Liver (tissue), 9 donors: ENCODE data around the gene FGF14. TPM values are rescaled to one million over a fixed set of nuclear protein-coding genes. Genes with fewer than 3 reads are reported as not detected.

Experiments used
- DNase-seq: peaks from one replicate; pipeline ENCODE4 v3.0.0-alpha.2; 2017; ENCODE audit warnings: low spot score
- H3K27ac ChIP-seq, 2 donors: one replicate each; pipeline ENCODE4 v1.7.0; 2013; ENCODE audit warnings: inconsistent platforms in 2 of 2, low read length in 2 of 2, control low read depth in 1 of 2, low read depth in 1 of 2, mild to moderate bottlenecking in 1 of 2
- H3K27me3 ChIP-seq, 4 donors: one replicate each; pipeline versions ENCODE4 v1.6.1 to v1.7.0; 2013; ENCODE audit warnings: low read length in 3 of 4, inconsistent platforms in 1 of 4, mild to moderate bottlenecking in 1 of 4, moderate library complexity in 1 of 4; ENCODE audit not compliant: control insufficient read depth in 4 of 4, insufficient read depth in 4 of 4
- H3K36me3 ChIP-seq, 4 donors: one replicate each; pipeline versions ENCODE4 v1.6.1 to v1.7.0; 2013; ENCODE audit warnings: low read length in 3 of 4, mild to moderate bottlenecking in 3 of 4, low read depth in 1 of 4, moderate library complexity in 1 of 4; ENCODE audit not compliant: control insufficient read depth in 4 of 4, insufficient read depth in 3 of 4
- H3K4me1 ChIP-seq, 4 donors: one replicate each; pipeline versions ENCODE4 v1.6.1 to v1.7.0; 2013; ENCODE audit warnings: low read length in 3 of 4, mild to moderate bottlenecking in 3 of 4, moderate library complexity in 1 of 4; ENCODE audit not compliant: control insufficient read depth in 4 of 4, insufficient read depth in 4 of 4
- H3K4me3 ChIP-seq, 3 donors: one replicate each; pipeline versions ENCODE4 v1.6.1 to v1.7.0; 2013; ENCODE audit warnings: low read length in 3 of 3, control low read depth in 1 of 3, low read depth in 1 of 3, mild to moderate bottlenecking in 1 of 3
- H3K9ac ChIP-seq, 2 donors: one replicate each; pipeline ENCODE4 v1.7.0; 2013; ENCODE audit warnings: low read length in 2 of 2, mild to moderate bottlenecking in 2 of 2, moderate library complexity in 2 of 2, control low read depth in 1 of 2, low read depth in 1 of 2
- H3K9me3 ChIP-seq, 4 donors: one replicate each; pipeline versions ENCODE4 v1.6.1 to v1.7.0; 2013; ENCODE audit warnings: low read length in 3 of 4; ENCODE audit not compliant: control insufficient read depth in 4 of 4
- CTCF ChIP-seq: fragments of 150-350 bp; IDR thresholded peaks from 2 replicates; pipeline ENCODE4 v1.5.1; 2017; ENCODE audit warnings: improper control_type of control experiment, low read depth, low read length; ENCODE audit not compliant: missing input control
- EGR1 ChIP-seq, 2 donors: IDR thresholded peaks; 2 replicates each; pipeline ENCODE4 v1.6.1; 2016 to 2018; ENCODE audit warnings: antibody characterized with exemption in 2 of 2, low read depth in 2 of 2
- FOXA1 ChIP-seq: IDR thresholded peaks from 2 replicates; pipeline ENCODE4 v1.6.1; 2016; ENCODE audit warnings: antibody characterized with exemption
- FOXA2 ChIP-seq: IDR thresholded peaks from 2 replicates; pipeline ENCODE4 v1.6.1; 2016; ENCODE audit warnings: antibody characterized with exemption
- GABPA ChIP-seq, 2 donors: IDR thresholded peaks in 1 of 2; conservative IDR thresholded peaks in 1 of 2; 2 replicates each; pipeline ENCODE4 v1.6.1; 2016; ENCODE audit warnings: antibody characterized with exemption in 2 of 2, mild to moderate bottlenecking in 1 of 2, moderate library complexity in 1 of 2
- HNF4A ChIP-seq, 2 donors: conservative IDR thresholded peaks; 2 replicates each; pipeline ENCODE4 v1.6.1; 2016; ENCODE audit warnings: antibody characterized with exemption in 2 of 2, mild to moderate bottlenecking in 2 of 2
- HNF4G ChIP-seq: IDR thresholded peaks from 2 replicates; pipeline ENCODE4 v1.6.1; 2016; ENCODE audit warnings: antibody characterized with exemption
- JUND ChIP-seq, 2 donors: IDR thresholded peaks; 2 replicates each; pipeline ENCODE4 v1.6.1; 2016; ENCODE audit warnings: antibody characterized with exemption in 2 of 2
- NR2F2 ChIP-seq: IDR thresholded peaks from 2 replicates; pipeline ENCODE4 v1.6.1; 2016; ENCODE audit warnings: antibody characterized with exemption
- RAD21 ChIP-seq, 2 donors: IDR thresholded peaks; 2 replicates each; pipeline ENCODE4 v1.6.1; 2016; ENCODE audit warnings: antibody characterized with exemption in 2 of 2, mild to moderate bottlenecking in 2 of 2
- REST ChIP-seq: IDR thresholded peaks from 2 replicates; pipeline ENCODE4 v1.6.1; 2016; ENCODE audit warnings: antibody characterized with exemption, mild to moderate bottlenecking
- RXRA ChIP-seq, 2 donors: IDR thresholded peaks; 2 replicates each; pipeline ENCODE4 v1.6.1; 2017 to 2018; ENCODE audit warnings: antibody characterized with exemption in 2 of 2, mild to moderate bottlenecking in 1 of 2
- SP1 ChIP-seq: IDR thresholded peaks from 2 replicates; pipeline ENCODE4 v1.6.1; 2018; ENCODE audit warnings: antibody characterized with exemption, mild to moderate bottlenecking
- TAF1 ChIP-seq: conservative IDR thresholded peaks from 2 replicates; pipeline ENCODE4 v1.6.1; 2016; ENCODE audit warnings: antibody characterized with exemption, mild to moderate bottlenecking
- YY1 ChIP-seq: IDR thresholded peaks from 2 replicates; pipeline ENCODE4 v1.6.1; 2016; ENCODE audit warnings: antibody characterized with exemption, mild to moderate bottlenecking
- ZBTB33 ChIP-seq: IDR thresholded peaks from 2 replicates; pipeline ENCODE4 v1.6.1; 2016; ENCODE audit warnings: antibody characterized with exemption
- WGBS: extraction: QIAGEN DNeasy Blood & Tissue Kit; methylation state at CpG from one replicate; pipeline ENCODE4 v1.1.7; 2013; 5-methylcytosine and 5-hydroxymethylcytosine counted together
- polyA plus RNA-seq, 2 donors: library from polyadenylated mRNA; stranded (reverse) in 1 of 2; unstranded in 1 of 2; fragments of 200-250 nt in 1 of 2; fragments of >200 nt in 1 of 2; fragmentation: Nextera tagmentation in 1 of 2; extraction: Ambion mirVana in 1 of 2; gene quantifications; one replicate each; pipeline versions ENCODE4 v1.2.1 to v1.2.3, GENCODE V29; 2013 to 2015
- total RNA-seq, 2 donors: library from RNA; depleted of rRNA; stranded (reverse); fragments of >200 nt; gene quantifications; one replicate each; pipeline ENCODE4 v1.2.3, GENCODE V29; 2014
- TF ChIP-seq, protein P1 (sequence below): IDR thresholded peaks from 2 replicates; pipeline ENCODE4 v1.6.1; 2016; ENCODE audit warnings: antibody characterized with exemption
- TF ChIP-seq, protein P2 (sequence below): IDR thresholded peaks from 2 replicates; pipeline ENCODE4 v1.6.1; 2016; ENCODE audit warnings: antibody characterized with exemption
- donor health status: healthy.
- donor health status: healthy.
- donor health status: healthy.
- donor health status: healthy.
- donor health status: healthy.

FGF14 gene
- total and polyA plus RNA-seq, 4 donors: 0.05 to 3.3 (median 1.0) TPM

- Histone ChIP-seq H3K4me1 (no peaks in the 10 kb centered on the region), H3K27ac (no peak overlapping the region), H3K27me3 (no peaks in the 10 kb centered on the region), H3K4me3 (no peak overlapping the region), H3K36me3 (no peaks in the 10 kb centered on the region), H3K9ac (no peak overlapping the region), H3K9me3 (no peaks in the 10 kb centered on the region)
- no peak for DNase-seq
- TF ChIP-seq HNF4A (conservative IDR thresholded peaks at IDR 0.05) (no peak), JUND (IDR thresholded peaks at IDR 0.05) (no peak), FOXA2 (no peak), RAD21 (IDR thresholded peaks at IDR 0.05) (no peak), FOXA1 (no peak), CTCF (no peak)
- TF ChIP-seq, protein P1, sequence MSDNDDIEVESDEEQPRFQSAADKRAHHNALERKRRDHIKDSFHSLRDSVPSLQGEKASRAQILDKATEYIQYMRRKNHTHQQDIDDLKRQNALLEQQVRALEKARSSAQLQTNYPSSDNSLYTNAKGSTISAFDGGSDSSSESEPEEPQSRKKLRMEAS: no peak
- TF ChIP-seq, protein P2, sequence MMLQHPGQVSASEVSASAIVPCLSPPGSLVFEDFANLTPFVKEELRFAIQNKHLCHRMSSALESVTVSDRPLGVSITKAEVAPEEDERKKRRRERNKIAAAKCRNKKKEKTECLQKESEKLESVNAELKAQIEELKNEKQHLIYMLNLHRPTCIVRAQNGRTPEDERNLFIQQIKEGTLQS: no peak
- 83% methylated on average over 2 of the region's 2 CpGs for WGBS
Measured at GRCh38 chr13:102169471-102170015, 232.3 kb downstream of the FGF14 start.

- no peak overlapping the region for H3K9ac ChIP-seq
- no peak for TF ChIP-seq SP1
- TF ChIP-seq, protein P2: no peak
- TF ChIP-seq HNF4G: no peak
- no peak for TF ChIP-seq CTCF
- TF ChIP-seq NR2F2: no peak
- no peak for TF ChIP-seq TAF1
- no peak for TF ChIP-seq GABPA (IDR thresholded peaks at IDR 0.05 in 1 of 2, conservative IDR thresholded peaks at IDR 0.05 in 1 of 2)
- TF ChIP-seq FOXA2: no peak
- no peak for TF ChIP-seq RAD21 (IDR thresholded peaks at IDR 0.05)
- TF ChIP-seq RXRA (IDR thresholded peaks at IDR 0.05): no peak
- TF ChIP-seq EGR1 (IDR thresholded peaks at IDR 0.05; ENCODE audit: low read depth in 2 of 2): no peak
- no peak for TF ChIP-seq HNF4A (conservative IDR thresholded peaks at IDR 0.05)
- no peak for TF ChIP-seq ZBTB33
- TF ChIP-seq REST: no peak
- no peak for TF ChIP-seq FOXA1
- no peak for TF ChIP-seq YY1
- TF ChIP-seq, protein P1: no peak
- no peaks in the 10 kb centered on the region for H3K9me3 ChIP-seq
- H3K27ac ChIP-seq: no peak overlapping the region
- H3K4me3 ChIP-seq: no peak overlapping the region
- no peaks in the 10 kb centered on the region for H3K36me3 ChIP-seq
- no peaks in the 10 kb centered on the region for H3K4me1 ChIP-seq
- 80% methylated on average over 5 of the region's 5 CpGs for WGBS
- H3K27me3 ChIP-seq: no peaks in the 10 kb centered on the region
- no peak for DNase-seq
Measured at GRCh38 chr13:102152790-102153189, 249.1 kb downstream of the FGF14 start.
